ENCODE results near the gene MUSTN1. TPM values are rescaled to one million over a fixed set of nuclear protein-coding genes. Genes with fewer than 3 reads are reported as not detected.

MUSTN1 gene
- total and polyA plus RNA-seq, 2 donors (not counting 1 experiment from before 2014, with no cell fraction given), result 0.79 to 11.2 TPM

DNA sequence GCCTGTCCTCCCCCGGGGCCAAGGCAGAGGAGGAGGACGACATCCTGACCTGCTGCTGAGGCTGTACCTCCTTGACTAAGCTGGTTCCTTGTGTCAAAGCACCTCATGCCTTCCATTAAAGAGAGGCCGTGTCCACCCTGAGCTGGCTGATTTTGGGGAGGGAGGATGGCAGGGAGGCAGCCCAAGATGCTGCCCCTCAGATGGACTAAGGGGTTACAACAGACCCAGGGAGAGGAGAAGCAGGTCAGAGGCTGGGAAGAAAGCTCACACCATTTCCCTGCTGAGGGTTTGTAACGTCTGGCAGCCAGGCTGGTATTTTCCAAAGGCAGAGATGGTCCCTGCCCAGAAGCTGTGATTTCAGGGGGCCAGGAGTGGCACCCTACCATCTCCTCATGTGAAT, 42.9 kb downstream of the MUSTN1 start:
- Mint-ChIP-seq H3K27ac (no peak overlapping the region), H3K9me3 (ENCODE audit: insufficient read depth) (no peaks in the 10 kb centered on the region), H3K27me3 (no peaks in the 10 kb centered on the region), H3K4me1 (no peaks in the 10 kb centered on the region), H3K4me3 (no peak overlapping the region)
- Histone ChIP-seq H4K20me1 (ENCODE audit: control insufficient read depth, insufficient read depth, low read length, poor library complexity, severe bottlenecking) (no peaks in the 10 kb centered on the region), H3K27me3 (replicated peaks in 1 of 4; ENCODE audit: control extremely low read depth in 1 of 4, control insufficient read depth in 3 of 4, insufficient read depth in 4 of 4, low read length in 3 of 4) (no peaks in the 10 kb centered on the region), H3K9ac (ENCODE audit: low read length) (no peak overlapping the region), H3K36me3 (replicated peaks in 1 of 2; ENCODE audit: control extremely low read depth in 1 of 2, control insufficient read depth in 1 of 2, extremely low read depth in 1 of 2, insufficient read depth in 2 of 2, low read length in 1 of 2) (no peaks in the 10 kb centered on the region), H3K27ac (ENCODE audit: low read length in 2 of 2) (no peak overlapping the region), H3K9me3 (ENCODE audit: control extremely low read depth in 1 of 3, control insufficient read depth in 2 of 3, insufficient read depth in 1 of 3, low read length in 2 of 3) (no peaks in the 10 kb centered on the region), H3K79me2 (ENCODE audit: control insufficient read depth, insufficient read depth, low read length) (no peaks in the 10 kb centered on the region), H3K4me3 (ENCODE audit: control extremely low read depth in 1 of 5, extremely low read depth in 1 of 5, insufficient read depth in 1 of 5, low read depth in 2 of 5, low read length in 4 of 5) (no peak overlapping the region), H2AFZ (ENCODE audit: insufficient read depth, low read depth, low read length, poor library complexity, severe bottlenecking) (no peak overlapping the region), H3K4me1 (ENCODE audit: control insufficient read depth in 2 of 2, insufficient read depth in 2 of 2, low read length in 2 of 2) (no peaks in the 10 kb centered on the region), H3K4me2 (replicated peaks; ENCODE audit: low read depth, low read length, poor library complexity, severe bottlenecking) (no peak overlapping the region)
- WGBS (ENCODE audit: insufficient coverage), result 93% methylated on average over 4 of the region's 4 CpGs
- TF ChIP-seq, protein P1, sequence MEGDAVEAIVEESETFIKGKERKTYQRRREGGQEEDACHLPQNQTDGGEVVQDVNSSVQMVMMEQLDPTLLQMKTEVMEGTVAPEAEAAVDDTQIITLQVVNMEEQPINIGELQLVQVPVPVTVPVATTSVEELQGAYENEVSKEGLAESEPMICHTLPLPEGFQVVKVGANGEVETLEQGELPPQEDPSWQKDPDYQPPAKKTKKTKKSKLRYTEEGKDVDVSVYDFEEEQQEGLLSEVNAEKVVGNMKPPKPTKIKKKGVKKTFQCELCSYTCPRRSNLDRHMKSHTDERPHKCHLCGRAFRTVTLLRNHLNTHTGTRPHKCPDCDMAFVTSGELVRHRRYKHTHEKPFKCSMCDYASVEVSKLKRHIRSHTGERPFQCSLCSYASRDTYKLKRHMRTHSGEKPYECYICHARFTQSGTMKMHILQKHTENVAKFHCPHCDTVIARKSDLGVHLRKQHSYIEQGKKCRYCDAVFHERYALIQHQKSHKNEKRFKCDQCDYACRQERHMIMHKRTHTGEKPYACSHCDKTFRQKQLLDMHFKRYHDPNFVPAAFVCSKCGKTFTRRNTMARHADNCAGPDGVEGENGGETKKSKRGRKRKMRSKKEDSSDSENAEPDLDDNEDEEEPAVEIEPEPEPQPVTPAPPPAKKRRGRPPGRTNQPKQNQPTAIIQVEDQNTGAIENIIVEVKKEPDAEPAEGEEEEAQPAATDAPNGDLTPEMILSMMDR (IDR thresholded peaks at IDR 0.05), result no peak
- TF ChIP-seq EZH2 (IDR thresholded peaks at IDR 0.05; ENCODE audit: borderline replicate concordance, insufficient read depth, low read depth, low read length, poor library complexity, severe bottlenecking), result no peak
- DNase-seq, result no peak
- POLR2A ChIA-PET, result no interaction called here
- intact Hi-C loops (cut with micrococcal nuclease), result no loop called here
- no peak for ATAC-seq (ENCODE audit: low read depth)
- CTCF ChIA-PET, result interaction anchor here (0.6 kb wide), 1 partner anchor 15 kb away, joined by 3 read pairs; no protein-coding TSS in a partner anchor

DNA sequence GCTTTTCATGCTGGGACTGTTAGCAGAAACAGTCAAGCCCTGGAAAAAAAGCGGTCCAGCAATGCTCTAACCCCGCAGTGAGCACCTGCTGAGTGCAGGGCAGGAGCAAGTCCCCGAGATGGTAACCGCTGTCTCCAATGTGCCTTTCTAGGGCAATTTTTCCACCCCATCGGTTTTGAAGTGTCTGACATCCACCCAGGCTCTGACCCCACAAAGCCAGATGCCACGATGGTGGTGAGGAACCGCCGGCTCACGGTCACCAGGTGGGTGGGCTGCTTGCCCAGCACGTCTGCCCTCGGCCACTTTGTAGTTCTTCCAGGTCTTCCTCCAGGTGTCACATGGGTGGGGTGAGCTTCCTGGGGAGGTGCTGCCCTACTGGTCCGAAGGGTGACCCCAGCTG, 43.5 kb downstream of the MUSTN1 start:
- H4K20me1 ChIP-seq (ENCODE audit: control insufficient read depth, insufficient read depth, low read length, poor library complexity, severe bottlenecking), result no peaks in the 10 kb centered on the region
- no peaks in the 10 kb centered on the region for H3K79me2 ChIP-seq (ENCODE audit: control insufficient read depth, insufficient read depth, low read length)
- no peak for DNase-seq
- WGBS (ENCODE audit: insufficient coverage), result 73% methylated on average over 12 of the region's 12 CpGs
- H3K4me1 ChIP-seq (ENCODE audit: control insufficient read depth in 2 of 2, insufficient read depth in 2 of 2, low read length in 2 of 2), result no peaks in the 10 kb centered on the region
- no peaks in the 10 kb centered on the region for H3K27me3 Mint-ChIP-seq
- no peaks in the 10 kb centered on the region for H3K36me3 ChIP-seq (replicated peaks in 1 of 2; ENCODE audit: control extremely low read depth in 1 of 2, control insufficient read depth in 1 of 2, extremely low read depth in 1 of 2, insufficient read depth in 2 of 2, low read length in 1 of 2)
- H3K9me3 Mint-ChIP-seq (ENCODE audit: insufficient read depth), result no peaks in the 10 kb centered on the region
- no peak for TF ChIP-seq EZH2 (IDR thresholded peaks at IDR 0.05; ENCODE audit: borderline replicate concordance, insufficient read depth, low read depth, low read length, poor library complexity, severe bottlenecking)
- TF ChIP-seq, protein P1 (IDR thresholded peaks at IDR 0.05), result no peak
- H3K4me3 Mint-ChIP-seq, result no peak overlapping the region
- H3K4me2 ChIP-seq (replicated peaks; ENCODE audit: low read depth, low read length, poor library complexity, severe bottlenecking), result no peak overlapping the region
- no peak overlapping the region for H3K9ac ChIP-seq (ENCODE audit: low read length)
- H3K27ac Mint-ChIP-seq, result no peak overlapping the region
- no peak overlapping the region for H2AFZ ChIP-seq (ENCODE audit: insufficient read depth, low read depth, low read length, poor library complexity, severe bottlenecking)
- no peaks in the 10 kb centered on the region for H3K4me1 Mint-ChIP-seq
- no peak overlapping the region for H3K27ac ChIP-seq (ENCODE audit: low read length in 2 of 2)
- no peaks in the 10 kb centered on the region for H3K9me3 ChIP-seq (ENCODE audit: control extremely low read depth in 1 of 3, control insufficient read depth in 2 of 3, insufficient read depth in 1 of 3, low read length in 2 of 3)
- intact Hi-C loops (cut with micrococcal nuclease), result no loop called here
- CTCF ChIA-PET, result no interaction called here
- POLR2A ChIA-PET, result no interaction called here
- H3K27me3 ChIP-seq (replicated peaks in 1 of 4; ENCODE audit: control extremely low read depth in 1 of 4, control insufficient read depth in 3 of 4, insufficient read depth in 4 of 4, low read length in 3 of 4), result no peaks in the 10 kb centered on the region
- no peak for ATAC-seq (ENCODE audit: low read depth)
- H3K4me3 ChIP-seq (ENCODE audit: control extremely low read depth in 1 of 5, extremely low read depth in 1 of 5, insufficient read depth in 1 of 5, low read depth in 2 of 5, low read length in 4 of 5), result no peak overlapping the region
